ENCODE measurements around the gene TRHDE.

The TRHDE gene

DNA sequence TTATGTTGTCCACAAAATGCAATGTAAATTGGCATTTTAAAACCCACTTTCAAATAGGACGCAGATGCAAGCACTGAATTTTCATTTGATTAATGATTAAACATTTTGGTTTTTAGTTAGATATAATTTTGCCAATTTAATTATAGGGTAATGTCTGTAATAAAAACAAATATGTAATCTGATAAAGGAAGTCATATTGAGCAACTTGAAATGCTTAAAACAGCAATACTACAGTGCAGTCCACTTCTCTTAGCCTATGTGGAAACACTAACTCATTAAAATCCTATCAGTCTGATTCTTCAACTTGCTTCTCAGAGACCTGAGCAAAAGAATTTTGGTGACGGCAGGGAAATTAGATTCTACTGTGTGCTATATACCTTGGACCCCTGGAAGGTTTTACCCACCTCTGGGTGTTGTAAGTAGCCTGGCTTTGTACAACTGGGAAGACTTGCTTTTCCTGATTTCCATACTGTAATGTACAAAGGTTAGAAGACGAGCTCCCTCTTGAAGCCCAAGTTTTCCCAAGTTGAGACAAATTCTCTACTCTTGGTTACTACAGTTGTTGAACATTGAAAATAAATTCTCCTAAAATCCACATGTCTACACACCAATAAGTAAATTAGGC is 4.1 kb downstream of the TRHDE start:
- ChIA-PET CTCF (no interaction called here), POLR2A (no interaction called here)

DNA sequence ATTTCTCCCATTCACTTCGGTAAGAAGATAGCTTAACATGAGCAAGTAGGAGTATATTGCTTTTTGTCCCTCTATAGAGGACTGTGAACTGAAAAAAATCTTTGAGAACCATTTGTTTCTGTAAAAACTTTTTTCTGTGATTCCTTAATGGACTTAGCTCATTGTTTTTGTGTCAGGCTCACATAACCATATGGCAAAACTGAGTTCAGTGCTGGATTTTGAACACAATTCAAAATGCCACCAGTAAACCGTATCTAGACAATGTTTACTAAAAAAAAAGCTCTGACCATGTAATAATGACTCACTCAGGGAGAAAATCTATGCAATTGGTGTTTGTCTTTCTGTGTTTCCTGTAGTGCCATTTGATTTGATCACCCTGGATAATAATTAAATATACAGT is 5.2 kb downstream of the TRHDE start:
- Histone ChIP-seq H3K4me1 (ENCODE audit: control insufficient read depth, insufficient read depth, low read length) (no peaks in the 10 kb centered on the region), H3K4me3 (ENCODE audit: low read depth, low read length) (no peak overlapping the region), H3K27ac (ENCODE audit: extremely low read depth, low read depth, low read length) (no peak overlapping the region), H3K36me3 (ENCODE audit: control insufficient read depth in 2 of 2, insufficient read depth in 1 of 2, low read length in 2 of 2) (no peaks in the 10 kb centered on the region), H3K9me3 (ENCODE audit: control insufficient read depth, insufficient read depth, low read depth, low read length) (no peaks in the 10 kb centered on the region)
- ChIA-PET CTCF (interaction anchor here (0.9 kb wide), 1 partner anchor 497 kb away, joined by 3 read pairs; no protein-coding TSS in a partner anchor), POLR2A (no interaction called here)
- no peak for TF ChIP-seq MZF1 (tag by site-specific recombination; IDR thresholded peaks at IDR 0.05; ENCODE audit: borderline replicate concordance)
- TF ChIP-seq ZSCAN30 (tag by site-specific recombination; IDR thresholded peaks at IDR 0.05), result no peak
- TF ChIP-seq, protein P1, sequence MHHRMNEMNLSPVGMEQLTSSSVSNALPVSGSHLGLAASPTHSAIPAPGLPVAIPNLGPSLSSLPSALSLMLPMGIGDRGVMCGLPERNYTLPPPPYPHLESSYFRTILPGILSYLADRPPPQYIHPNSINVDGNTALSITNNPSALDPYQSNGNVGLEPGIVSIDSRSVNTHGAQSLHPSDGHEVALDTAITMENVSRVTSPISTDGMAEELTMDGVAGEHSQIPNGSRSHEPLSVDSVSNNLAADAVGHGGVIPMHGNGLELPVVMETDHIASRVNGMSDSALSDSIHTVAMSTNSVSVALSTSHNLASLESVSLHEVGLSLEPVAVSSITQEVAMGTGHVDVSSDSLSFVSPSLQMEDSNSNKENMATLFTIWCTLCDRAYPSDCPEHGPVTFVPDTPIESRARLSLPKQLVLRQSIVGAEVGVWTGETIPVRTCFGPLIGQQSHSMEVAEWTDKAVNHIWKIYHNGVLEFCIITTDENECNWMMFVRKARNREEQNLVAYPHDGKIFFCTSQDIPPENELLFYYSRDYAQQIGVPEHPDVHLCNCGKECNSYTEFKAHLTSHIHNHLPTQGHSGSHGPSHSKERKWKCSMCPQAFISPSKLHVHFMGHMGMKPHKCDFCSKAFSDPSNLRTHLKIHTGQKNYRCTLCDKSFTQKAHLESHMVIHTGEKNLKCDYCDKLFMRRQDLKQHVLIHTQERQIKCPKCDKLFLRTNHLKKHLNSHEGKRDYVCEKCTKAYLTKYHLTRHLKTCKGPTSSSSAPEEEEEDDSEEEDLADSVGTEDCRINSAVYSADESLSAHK (tag by site-specific recombination; IDR thresholded peaks at IDR 0.05), result no peak
- TF ChIP-seq ZNF555 (tag by site-specific recombination; conservative IDR thresholded peaks at IDR 0.05), result no peak
- no peak for TF ChIP-seq YY2 (tag by site-specific recombination; IDR thresholded peaks at IDR 0.05)
- no peak for TF ChIP-seq ZBTB1 (tag by site-specific recombination; IDR thresholded peaks at IDR 0.05)
- TF ChIP-seq, protein P2, sequence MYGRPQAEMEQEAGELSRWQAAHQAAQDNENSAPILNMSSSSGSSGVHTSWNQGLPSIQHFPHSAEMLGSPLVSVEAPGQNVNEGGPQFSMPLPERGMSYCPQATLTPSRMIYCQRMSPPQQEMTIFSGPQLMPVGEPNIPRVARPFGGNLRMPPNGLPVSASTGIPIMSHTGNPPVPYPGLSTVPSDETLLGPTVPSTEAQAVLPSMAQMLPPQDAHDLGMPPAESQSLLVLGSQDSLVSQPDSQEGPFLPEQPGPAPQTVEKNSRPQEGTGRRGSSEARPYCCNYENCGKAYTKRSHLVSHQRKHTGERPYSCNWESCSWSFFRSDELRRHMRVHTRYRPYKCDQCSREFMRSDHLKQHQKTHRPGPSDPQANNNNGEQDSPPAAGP (tag by site-specific recombination; IDR thresholded peaks at IDR 0.05), result no peak
- TF ChIP-seq SP7 (tag by site-specific recombination; IDR thresholded peaks at IDR 0.05), result no peak
- no peak for TF ChIP-seq ZBTB17 (tag by site-specific recombination; IDR thresholded peaks at IDR 0.05)
- no peak for TF ChIP-seq FEZF1 (tag by site-specific recombination; IDR thresholded peaks at IDR 0.05)
- no peak for TF ChIP-seq ZFP37 (tag by site-specific recombination; IDR thresholded peaks at IDR 0.05)
- TF ChIP-seq, protein P3, sequence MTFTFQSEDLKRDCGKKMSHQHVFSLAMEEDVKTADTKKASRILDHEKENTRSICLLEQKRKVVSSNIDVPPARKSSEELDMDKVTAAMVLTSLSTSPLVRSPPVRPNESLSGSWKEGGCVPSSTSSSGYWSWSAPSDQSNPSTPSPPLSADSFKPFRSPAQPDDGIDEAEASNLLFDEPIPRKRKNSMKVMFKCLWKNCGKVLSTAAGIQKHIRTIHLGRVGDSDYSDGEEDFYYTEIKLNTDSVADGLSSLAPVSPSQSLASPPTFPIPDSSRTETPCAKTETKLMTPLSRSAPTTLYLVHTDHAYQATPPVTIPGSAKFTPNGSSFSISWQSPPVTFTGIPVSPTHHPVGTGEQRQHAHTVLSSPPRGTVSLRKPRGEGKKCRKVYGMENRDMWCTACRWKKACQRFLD (tag by site-specific recombination; IDR thresholded peaks at IDR 0.05), result no peak
- no peak for TF ChIP-seq ZNF366 (tag by site-specific recombination; conservative IDR thresholded peaks at IDR 0.05)
- no peak for TF ChIP-seq ZNF830 (tag by site-specific recombination; IDR thresholded peaks at IDR 0.05; ENCODE audit: low read depth)
- no peak for TF ChIP-seq ZNF501 (tag by site-specific recombination; IDR thresholded peaks at IDR 0.05)
- TF ChIP-seq ZNF785 (tag by site-specific recombination; IDR thresholded peaks at IDR 0.05), result no peak

More for the DNA sequence above, 4.1 kb downstream of the TRHDE start:
- Histone ChIP-seq H3K27ac (ENCODE audit: extremely low read depth, low read depth, low read length) (no peak overlapping the region), H3K4me3 (ENCODE audit: low read depth, low read length) (no peak overlapping the region), H3K4me1 (ENCODE audit: control insufficient read depth, insufficient read depth, low read length) (no peaks in the 10 kb centered on the region; the same call in 1 of the 2 replicates), H3K36me3 (ENCODE audit: control insufficient read depth in 2 of 2, insufficient read depth in 1 of 2, low read length in 2 of 2) (no peaks in the 10 kb centered on the region), H3K9me3 (ENCODE audit: control insufficient read depth, insufficient read depth, low read depth, low read length) (no peaks in the 10 kb centered on the region)
- TF ChIP-seq, protein P4, sequence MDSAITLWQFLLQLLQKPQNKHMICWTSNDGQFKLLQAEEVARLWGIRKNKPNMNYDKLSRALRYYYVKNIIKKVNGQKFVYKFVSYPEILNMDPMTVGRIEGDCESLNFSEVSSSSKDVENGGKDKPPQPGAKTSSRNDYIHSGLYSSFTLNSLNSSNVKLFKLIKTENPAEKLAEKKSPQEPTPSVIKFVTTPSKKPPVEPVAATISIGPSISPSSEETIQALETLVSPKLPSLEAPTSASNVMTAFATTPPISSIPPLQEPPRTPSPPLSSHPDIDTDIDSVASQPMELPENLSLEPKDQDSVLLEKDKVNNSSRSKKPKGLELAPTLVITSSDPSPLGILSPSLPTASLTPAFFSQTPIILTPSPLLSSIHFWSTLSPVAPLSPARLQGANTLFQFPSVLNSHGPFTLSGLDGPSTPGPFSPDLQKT (IDR thresholded peaks at IDR 0.05; ENCODE audit: borderline replicate concordance, low read depth, low read length), result no peak
- TF ChIP-seq, protein P5, sequence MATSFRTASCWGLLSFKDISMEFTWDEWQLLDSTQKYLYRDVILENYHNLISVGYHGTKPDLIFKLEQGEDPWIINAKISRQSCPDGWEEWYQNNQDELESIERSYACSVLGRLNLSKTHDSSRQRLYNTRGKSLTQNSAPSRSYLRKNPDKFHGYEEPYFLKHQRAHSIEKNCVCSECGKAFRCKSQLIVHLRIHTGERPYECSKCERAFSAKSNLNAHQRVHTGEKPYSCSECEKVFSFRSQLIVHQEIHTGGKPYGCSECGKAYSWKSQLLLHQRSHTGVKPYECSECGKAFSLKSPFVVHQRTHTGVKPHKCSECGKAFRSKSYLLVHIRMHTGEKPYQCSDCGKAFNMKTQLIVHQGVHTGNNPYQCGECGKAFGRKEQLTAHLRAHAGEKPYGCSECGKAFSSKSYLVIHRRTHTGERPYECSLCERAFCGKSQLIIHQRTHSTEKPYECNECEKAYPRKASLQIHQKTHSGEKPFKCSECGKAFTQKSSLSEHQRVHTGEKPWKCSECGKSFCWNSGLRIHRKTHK (tag by site-specific recombination; IDR thresholded peaks at IDR 0.05), result no peak
- TF ChIP-seq ZNF626 (tag by site-specific recombination; IDR thresholded peaks at IDR 0.05) (no peak), EGR2 (tag by site-specific recombination; IDR thresholded peaks at IDR 0.05; ENCODE audit: low read depth) (no peak), ZNF514 (tag by site-specific recombination; IDR thresholded peaks at IDR 0.05) (no peak), OVOL3 (tag by site-specific recombination; IDR thresholded peaks at IDR 0.05) (no peak), ZNF521 (tag by site-specific recombination; IDR thresholded peaks at IDR 0.05) (no peak), ZNF155 (tag by site-specific recombination; IDR thresholded peaks at IDR 0.05) (no peak), ZNF629 (tag by site-specific recombination; IDR thresholded peaks at IDR 0.05) (no peak), ZNF350 (tag by site-specific recombination; IDR thresholded peaks at IDR 0.05) (no peak), ZNF391 (tag by site-specific recombination; IDR thresholded peaks at IDR 0.05; ENCODE audit: borderline replicate concordance, low read depth) (no peak), ZBTB48 (tag by site-specific recombination; IDR thresholded peaks at IDR 0.05) (no peak), BCL11A (tag by site-specific recombination; IDR thresholded peaks at IDR 0.05; ENCODE audit: low read depth) (no peak), ZBTB17 (tag by site-specific recombination; IDR thresholded peaks at IDR 0.05) (no peak), ZNF791 (tag by site-specific recombination; IDR thresholded peaks at IDR 0.05) (no peak), ZFP37 (tag by site-specific recombination; IDR thresholded peaks at IDR 0.05) (no peak), ZNF548 (tag by site-specific recombination; IDR thresholded peaks at IDR 0.05) (no peak), ZNF549 (tag by site-specific recombination; IDR thresholded peaks at IDR 0.05) (no peak), ZNF112 (tag by site-specific recombination; IDR thresholded peaks at IDR 0.05) (no peak)
- TF ChIP-seq, protein P6, sequence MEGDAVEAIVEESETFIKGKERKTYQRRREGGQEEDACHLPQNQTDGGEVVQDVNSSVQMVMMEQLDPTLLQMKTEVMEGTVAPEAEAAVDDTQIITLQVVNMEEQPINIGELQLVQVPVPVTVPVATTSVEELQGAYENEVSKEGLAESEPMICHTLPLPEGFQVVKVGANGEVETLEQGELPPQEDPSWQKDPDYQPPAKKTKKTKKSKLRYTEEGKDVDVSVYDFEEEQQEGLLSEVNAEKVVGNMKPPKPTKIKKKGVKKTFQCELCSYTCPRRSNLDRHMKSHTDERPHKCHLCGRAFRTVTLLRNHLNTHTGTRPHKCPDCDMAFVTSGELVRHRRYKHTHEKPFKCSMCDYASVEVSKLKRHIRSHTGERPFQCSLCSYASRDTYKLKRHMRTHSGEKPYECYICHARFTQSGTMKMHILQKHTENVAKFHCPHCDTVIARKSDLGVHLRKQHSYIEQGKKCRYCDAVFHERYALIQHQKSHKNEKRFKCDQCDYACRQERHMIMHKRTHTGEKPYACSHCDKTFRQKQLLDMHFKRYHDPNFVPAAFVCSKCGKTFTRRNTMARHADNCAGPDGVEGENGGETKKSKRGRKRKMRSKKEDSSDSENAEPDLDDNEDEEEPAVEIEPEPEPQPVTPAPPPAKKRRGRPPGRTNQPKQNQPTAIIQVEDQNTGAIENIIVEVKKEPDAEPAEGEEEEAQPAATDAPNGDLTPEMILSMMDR (tag by site-specific recombination; IDR thresholded peaks at IDR 0.05), result no peak
